ENCODE data around the gene RSRC1. TPM values are rescaled to one million over a fixed set of nuclear protein-coding genes. Genes with fewer than 3 reads are reported as not detected.

RSRC1 gene
- total RNA-seq, 1 experiment from 2014 or later: 37.9 TPM

- H3K9me3 Mint-ChIP-seq: no peaks in the 10 kb centered on the region
- Histone ChIP-seq H3K79me2 (ENCODE audit: insufficient read depth, low read length) (no peaks in the 10 kb centered on the region), H3K4me1 (ENCODE audit: insufficient read depth, low read length) (no peaks in the 10 kb centered on the region), H2BK15ac (ENCODE audit: low read depth, low read length) (no peak overlapping the region), H3K23me2 (ENCODE audit: insufficient read length, low read depth, low read length, poor library complexity, severe bottlenecking) (no peaks in the 10 kb centered on the region), H3K79me1 (ENCODE audit: insufficient read depth, low read depth, low read length, poor library complexity, severe bottlenecking) (no peaks in the 10 kb centered on the region), H2BK12ac (ENCODE audit: insufficient read length, low read depth, low read length) (no peak overlapping the region), H3K23ac (ENCODE audit: insufficient read length, low read depth, low read length) (no peak overlapping the region), H4K20me1 (ENCODE audit: control insufficient read depth, insufficient read depth, insufficient read length) (no peaks in the 10 kb centered on the region), H3T11ph (ENCODE audit: low read length) (no peak overlapping the region), H2AK5ac (ENCODE audit: insufficient read length, low read length) (no peak overlapping the region), H2BK120ac (ENCODE audit: low read depth, low read length, poor library complexity, severe bottlenecking) (no peak overlapping the region), H4K5ac (ENCODE audit: insufficient read length, low read depth, low read length) (no peak overlapping the region), H3K18ac (ENCODE audit: insufficient read length, low read depth, low read length) (no peak overlapping the region), H2AFZ (ENCODE audit: low read length) (no peak overlapping the region), H3K4me2 (ENCODE audit: insufficient read depth, insufficient read length, low read length) (no peak overlapping the region), H2BK20ac (ENCODE audit: low read depth, low read length, poor library complexity, severe bottlenecking) (no peak overlapping the region), H2BK5ac (ENCODE audit: insufficient read length, low read length) (no peak overlapping the region), H3K27ac (ENCODE audit: insufficient read length, low read depth, low read length) (no peak overlapping the region), H3K56ac (ENCODE audit: insufficient read length, low read depth, low read length) (no peak overlapping the region), H3K27me3 (ENCODE audit: insufficient read depth, low read length) (no peaks in the 10 kb centered on the region), H3K9ac (ENCODE audit: extremely low read depth, insufficient read length, low read length) (no peak overlapping the region), H3K14ac (ENCODE audit: insufficient read depth, low read length) (no peak overlapping the region), H3K4ac (ENCODE audit: low read depth, low read length) (no peak overlapping the region), H4K91ac (ENCODE audit: insufficient read length, low read depth, low read length) (no peak overlapping the region), H3K9me3 (ENCODE audit: control insufficient read depth, low read depth, low read length) (no peaks in the 10 kb centered on the region), H4K8ac (replicated peaks; ENCODE audit: insufficient read length, low read depth, low read length) (no peak overlapping the region)
- no peak for DNase-seq
- no peaks in the 10 kb centered on the region for H3K36me3 Mint-ChIP-seq (ENCODE audit: insufficient read depth in 1 of 3, low read depth in 3 of 3)
- TF ChIP-seq CTCF (conservative IDR thresholded peaks at IDR 0.05): no peak
- no peaks in the 10 kb centered on the region for H3K4me1 Mint-ChIP-seq
- H3K27me3 Mint-ChIP-seq (ENCODE audit: low read depth): peaks cover 10% of the 10 kb centered on the region
- H3K4me3 Mint-ChIP-seq: no peak overlapping the region
- H3K27ac Mint-ChIP-seq: no peak overlapping the region
Observed at GRCh38 chr3:158084651-158085050, 25.2 kb upstream of the RSRC1 start.
